ENCODE measurements around the gene IRF5.

GRCh38 chr7:128939075-128939860, 1.5 kb downstream of the IRF5 start:
- TF ChIP-seq, protein P1, sequence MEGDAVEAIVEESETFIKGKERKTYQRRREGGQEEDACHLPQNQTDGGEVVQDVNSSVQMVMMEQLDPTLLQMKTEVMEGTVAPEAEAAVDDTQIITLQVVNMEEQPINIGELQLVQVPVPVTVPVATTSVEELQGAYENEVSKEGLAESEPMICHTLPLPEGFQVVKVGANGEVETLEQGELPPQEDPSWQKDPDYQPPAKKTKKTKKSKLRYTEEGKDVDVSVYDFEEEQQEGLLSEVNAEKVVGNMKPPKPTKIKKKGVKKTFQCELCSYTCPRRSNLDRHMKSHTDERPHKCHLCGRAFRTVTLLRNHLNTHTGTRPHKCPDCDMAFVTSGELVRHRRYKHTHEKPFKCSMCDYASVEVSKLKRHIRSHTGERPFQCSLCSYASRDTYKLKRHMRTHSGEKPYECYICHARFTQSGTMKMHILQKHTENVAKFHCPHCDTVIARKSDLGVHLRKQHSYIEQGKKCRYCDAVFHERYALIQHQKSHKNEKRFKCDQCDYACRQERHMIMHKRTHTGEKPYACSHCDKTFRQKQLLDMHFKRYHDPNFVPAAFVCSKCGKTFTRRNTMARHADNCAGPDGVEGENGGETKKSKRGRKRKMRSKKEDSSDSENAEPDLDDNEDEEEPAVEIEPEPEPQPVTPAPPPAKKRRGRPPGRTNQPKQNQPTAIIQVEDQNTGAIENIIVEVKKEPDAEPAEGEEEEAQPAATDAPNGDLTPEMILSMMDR (IDR thresholded peaks at IDR 0.05), result no peak
- no peak for TF ChIP-seq EZH2 (IDR thresholded peaks at IDR 0.05; ENCODE audit: borderline replicate concordance, insufficient read depth, low read depth, low read length, poor library complexity, severe bottlenecking)

Data from B cell (primary cell).